BE2C (cell line): ENCODE results near the gene GTF3C1.

Experiments
- DNase-seq: peaks from one replicate; pipeline ENCODE4 v3.0.0-alpha.2; 2020
- H3K27me3 ChIP-seq: fragments of 250-450 bp; sonication (Bioruptor Pico); 2 replicates; pipeline ENCODE4 v1.5.1; 2020; ENCODE audit warnings: mild to moderate bottlenecking
- H3K36me3 ChIP-seq: fragments of 250-450 bp; sonication (Bioruptor Pico); 2 replicates; pipeline ENCODE4 v1.5.1; 2020; ENCODE audit warnings: mild to moderate bottlenecking
- H3K4me1 ChIP-seq: fragments of 250-450 bp; sonication (Bioruptor Pico); 2 replicates; pipeline ENCODE4 v1.5.1; 2020
- H3K4me3 ChIP-seq: 2 replicates; pipeline ENCODE4 v1.5.1; 2011; ENCODE audit warnings: low read depth, low read length
- H3K9me3 ChIP-seq: fragments of 250-450 bp; sonication (Bioruptor Pico); 2 replicates; pipeline ENCODE4 v1.5.1; 2020
- CTCF ChIP-seq: IDR thresholded peaks from 2 replicates; pipeline ENCODE4 v1.5.1; 2012; ENCODE audit warnings: mild to moderate bottlenecking, low read depth, low read length

The GTF3C1 gene

GRCh38 chr16:27568077-27568476 lies 18.4 kb upstream of the GTF3C1 start:
- Histone ChIP-seq H3K4me1 (no peaks in the 10 kb centered on the region), H3K9me3 (no peaks in the 10 kb centered on the region), H3K36me3 (no peaks in the 10 kb centered on the region), H3K4me3 (no peak overlapping the region), H3K27me3 (no peaks in the 10 kb centered on the region)
- DNase-seq: no peak
- TF ChIP-seq CTCF: no peak

- no peak for DNase-seq
- Histone ChIP-seq H3K4me1 (no peaks in the 10 kb centered on the region), H3K9me3 (no peaks in the 10 kb centered on the region), H3K4me3 (no peak overlapping the region), H3K36me3 (no peaks in the 10 kb centered on the region), H3K27me3 (no peaks in the 10 kb centered on the region)
- no peak for TF ChIP-seq CTCF
Measured at GRCh38 chr16:27566417-27566816, 16.7 kb upstream of the GTF3C1 start.

GRCh38 chr16:27564224-27564623 lies 14.5 kb upstream of the GTF3C1 start:
- H3K4me1 ChIP-seq: no peaks in the 10 kb centered on the region
- H3K36me3 ChIP-seq: no peaks in the 10 kb centered on the region
- no peak for TF ChIP-seq CTCF
- H3K9me3 ChIP-seq: no peaks in the 10 kb centered on the region
- DNase-seq: no peak
- H3K27me3 ChIP-seq: no peaks in the 10 kb centered on the region
- no peak overlapping the region for H3K4me3 ChIP-seq

- Histone ChIP-seq H3K4me1 (no peaks in the 10 kb centered on the region), H3K4me3 (no peak overlapping the region), H3K9me3 (no peaks in the 10 kb centered on the region), H3K27me3 (no peaks in the 10 kb centered on the region), H3K36me3 (no peaks in the 10 kb centered on the region)
- DNase-seq: no peak
- no peak for TF ChIP-seq CTCF
Measured at GRCh38 chr16:27561216-27561615, 11.5 kb upstream of the GTF3C1 start.

- H3K9me3 ChIP-seq: no peaks in the 10 kb centered on the region
- DNase-seq: no peak
- H3K4me1 ChIP-seq: no peaks in the 10 kb centered on the region
- H3K4me3 ChIP-seq: no peak overlapping the region
- no peaks in the 10 kb centered on the region for H3K36me3 ChIP-seq
- H3K27me3 ChIP-seq: no peaks in the 10 kb centered on the region
- no peak for TF ChIP-seq CTCF
Measured at GRCh38 chr16:27558932-27559331, 9.2 kb upstream of the GTF3C1 start.

GRCh38 chr16:27558434-27558833 lies 8.7 kb upstream of the GTF3C1 start:
- DNase-seq: no peak
- Histone ChIP-seq H3K4me3 (no peak overlapping the region), H3K4me1 (no peaks in the 10 kb centered on the region), H3K27me3 (no peaks in the 10 kb centered on the region), H3K9me3 (no peaks in the 10 kb centered on the region), H3K36me3 (no peaks in the 10 kb centered on the region)
- TF ChIP-seq CTCF: no peak
